HepG2 (cell line): Measurements from ENCODE around the gene PRKAR1B.

ENCODE experiments used
- ARNT ChIP-seq: fragments of 450-650 bp; IDR thresholded peaks from 2 replicates; pipeline ENCODE4 v1.6.1; 2017
- ZFP91 ChIP-seq: sonication (generic); formaldehyde crosslinking; IDR thresholded peaks from 2 replicates; pipeline ENCODE4 v1.9.0; 2022; ENCODE audit warnings: missing genetic modification reagents, mild to moderate bottlenecking, borderline replicate concordance

DNA sequence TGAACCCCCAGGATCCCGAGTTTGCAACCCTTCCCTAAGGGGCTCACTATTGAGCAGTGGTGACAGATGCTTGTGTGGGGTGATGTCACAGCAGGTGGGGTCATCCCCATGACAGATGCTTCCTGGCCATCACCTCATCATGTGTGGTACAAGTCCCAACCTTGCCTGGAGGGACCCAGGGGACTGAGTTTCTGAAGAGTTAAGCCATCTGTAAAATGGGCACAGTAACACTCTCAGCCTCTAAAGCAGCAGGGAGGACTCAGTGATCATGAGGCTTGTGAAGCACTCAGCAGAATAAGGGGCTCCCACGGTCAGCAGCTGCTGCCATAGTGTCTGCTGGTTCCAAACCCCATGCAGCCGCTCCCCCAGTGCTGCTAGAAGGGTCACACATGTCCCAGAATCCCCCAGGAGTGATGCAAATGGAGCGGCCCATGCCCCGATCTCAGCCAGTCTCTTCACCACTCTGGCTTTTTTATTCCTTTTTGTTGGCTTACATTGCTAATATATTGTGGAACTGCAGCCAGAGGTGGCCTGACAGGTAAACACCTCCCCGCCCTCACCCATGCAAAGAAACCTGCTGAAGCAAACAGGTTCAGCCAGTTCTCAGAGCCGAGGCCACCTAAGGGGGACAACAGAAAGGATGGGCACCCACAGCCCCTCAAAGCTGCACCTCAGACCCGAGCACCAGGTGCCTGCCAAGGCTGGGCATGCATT lies 105.4 kb downstream of the PRKAR1B start:
- no peak for TF ChIP-seq ZFP91
- TF ChIP-seq ARNT: no peak
